ENCODE results near the gene EPM2A.
A peak's percentile ranks its signal among the peaks of the same experiment; 100 is the strongest.

DNA sequence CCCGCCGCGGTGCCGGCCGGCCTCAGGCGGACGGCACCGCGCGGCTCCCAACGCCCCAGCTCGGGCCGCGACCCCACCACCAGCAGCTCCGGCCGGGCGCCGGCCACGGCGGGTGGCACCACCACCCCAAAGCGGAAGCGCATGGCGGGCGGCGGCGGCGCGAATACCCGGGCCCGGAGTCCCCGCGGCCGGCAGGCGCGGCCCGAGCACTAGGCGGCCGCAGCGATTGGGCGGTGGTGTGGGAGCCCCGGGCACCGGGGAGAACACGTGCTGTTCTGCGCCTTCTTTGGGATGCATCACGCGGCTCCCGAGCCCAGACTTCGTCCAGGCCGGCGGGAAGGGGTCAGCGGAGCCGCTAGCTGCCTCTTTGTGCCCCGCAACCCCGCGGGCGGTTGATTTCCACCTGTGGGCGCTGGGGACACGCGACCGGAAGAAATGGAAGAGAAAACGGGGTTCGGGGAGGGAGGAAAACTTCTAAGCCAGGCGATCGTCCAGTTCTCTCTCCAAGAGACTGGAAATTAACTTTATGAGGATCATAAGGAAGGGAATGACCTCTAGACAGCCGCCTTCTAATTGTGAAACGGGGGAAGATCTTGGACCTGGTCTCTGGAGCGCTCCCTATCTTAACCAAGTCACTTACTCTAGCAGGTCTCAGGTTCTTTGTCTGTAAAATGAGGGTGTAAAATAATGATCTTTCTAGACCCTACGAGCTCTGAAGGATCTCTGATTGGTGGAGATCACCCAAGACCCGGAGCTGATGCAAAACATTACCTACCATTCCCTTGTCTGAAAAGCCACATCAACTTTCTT, at the start of gene EPM2A:
- TF ChIP-seq, protein P1, sequence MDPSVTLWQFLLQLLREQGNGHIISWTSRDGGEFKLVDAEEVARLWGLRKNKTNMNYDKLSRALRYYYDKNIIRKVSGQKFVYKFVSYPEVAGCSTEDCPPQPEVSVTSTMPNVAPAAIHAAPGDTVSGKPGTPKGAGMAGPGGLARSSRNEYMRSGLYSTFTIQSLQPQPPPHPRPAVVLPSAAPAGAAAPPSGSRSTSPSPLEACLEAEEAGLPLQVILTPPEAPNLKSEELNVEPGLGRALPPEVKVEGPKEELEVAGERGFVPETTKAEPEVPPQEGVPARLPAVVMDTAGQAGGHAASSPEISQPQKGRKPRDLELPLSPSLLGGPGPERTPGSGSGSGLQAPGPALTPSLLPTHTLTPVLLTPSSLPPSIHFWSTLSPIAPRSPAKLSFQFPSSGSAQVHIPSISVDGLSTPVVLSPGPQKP (IDR thresholded peaks at IDR 0.05; ENCODE audit: low read depth, low read length): no peak
- TF ChIP-seq, protein P2, sequence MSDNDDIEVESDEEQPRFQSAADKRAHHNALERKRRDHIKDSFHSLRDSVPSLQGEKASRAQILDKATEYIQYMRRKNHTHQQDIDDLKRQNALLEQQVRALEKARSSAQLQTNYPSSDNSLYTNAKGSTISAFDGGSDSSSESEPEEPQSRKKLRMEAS (IDR thresholded peaks at IDR 0.05): peak; percentile 93

Data from A549 (cell line).